ENCODE data around the gene CFAP45. TPM values are rescaled to one million over a fixed set of nuclear protein-coding genes. Genes with fewer than 3 reads are reported as not detected.

The CFAP45 gene
- polyA plus RNA-seq, 3 donors: 0.12 to 1.0 TPM; not detected in 1

GRCh38 chr1:159929155-159930051 lies 29.4 kb upstream of the CFAP45 start:
- 96% methylated on average over 36 of the region's 48 CpGs for WGBS (ENCODE audit: insufficient coverage)
- no peak overlapping the region for H3K27ac ChIP-seq (ENCODE audit: low read depth in 1 of 2, low read length in 2 of 2)
- Mint-ChIP-seq H3K4me1 (peaks cover 9% of the 10 kb centered on the region), H3K27me3 (ENCODE audit: low read depth in 3 of 3) (peaks cover 8 to 11% (median 9%) of the 10 kb centered on the region in 3 donors), H3K27ac (peak overlapping the region in 2 of 7 donors; percentile 8 to 65), H3K9me3 (peaks cover 0 to 3% (median 0%) of the 10 kb centered on the region in 7 donors), H3K36me3 (no peaks in the 10 kb centered on the region), H3K4me3 (no peak overlapping the region)
- no peak overlapping the region for H3K9ac ChIP-seq (ENCODE audit: insufficient read depth, low read length, poor library complexity, severe bottlenecking)
- H3K4me1 ChIP-seq (ENCODE audit: control insufficient read depth in 1 of 2, insufficient read depth in 2 of 2, low read length in 2 of 2): peaks cover 9 to 12% of the 10 kb centered on the region in 2 donors
- peaks cover 16% of the 10 kb centered on the region for H3K79me2 ChIP-seq (ENCODE audit: insufficient read depth, low read length)
- no peak overlapping the region for H3K4me3 ChIP-seq (replicated peaks in 1 of 3; ENCODE audit: low read depth in 2 of 3, low read length in 3 of 3)
- no peaks in the 10 kb centered on the region for H3K9me3 ChIP-seq (replicated peaks in 1 of 2; ENCODE audit: control insufficient read depth in 1 of 2, insufficient read depth in 1 of 2, low read length in 2 of 2)
- H2AFZ ChIP-seq (ENCODE audit: insufficient read depth, low read depth, low read length, poor library complexity, severe bottlenecking): no peak overlapping the region
- intact Hi-C loops (cut with micrococcal nuclease): loop anchor here (5.0 to 10.0 kb wide), 3 partner anchors 37 to 415 kb away; partner anchors contain the start of genes COPA (in 1 of the 2), IGSF8 (in 1 of the 2) and NCSTN (in 1 of the 2)
- H3K27me3 ChIP-seq (ENCODE audit: control insufficient read depth in 2 of 2, insufficient read depth in 2 of 2, low read length in 2 of 2): no peaks in the 10 kb centered on the region
- TF ChIP-seq CTCF (IDR thresholded peaks at IDR 0.05): no peak
- no peak overlapping the region for H3K4me2 ChIP-seq (replicated peaks; ENCODE audit: extremely low read depth, low read length, poor library complexity, severe bottlenecking)
- H3K36me3 ChIP-seq (replicated peaks in 1 of 2; ENCODE audit: control insufficient read depth in 1 of 2, insufficient read depth in 2 of 2, low read length in 2 of 2): no peaks in the 10 kb centered on the region
- peaks cover 3% of the 10 kb centered on the region for H4K20me1 ChIP-seq (ENCODE audit: insufficient read depth, low read length)
- DNase-seq: no peak

- H3K9me3 ChIP-seq (replicated peaks in 1 of 2; ENCODE audit: control insufficient read depth in 1 of 2, insufficient read depth in 1 of 2, low read length in 2 of 2): no peaks in the 10 kb centered on the region
- intact Hi-C loops (cut with micrococcal nuclease): loop anchor here in 1 of 2 donors (5.0 to 10.0 kb wide), 2 partner anchors 36 to 416 kb away; partner anchors contain the start of genes COPA and NCSTN
- peaks cover 9 to 17% of the 10 kb centered on the region in 2 donors for H3K4me1 ChIP-seq (ENCODE audit: control insufficient read depth in 1 of 2, insufficient read depth in 2 of 2, low read length in 2 of 2)
- H4K20me1 ChIP-seq (ENCODE audit: insufficient read depth, low read length): peaks cover 3% of the 10 kb centered on the region
- Mint-ChIP-seq H3K27ac (peak overlapping the region in 1 of 7 donors; percentile 65), H3K9me3 (peaks cover 0 to 3% (median 0%) of the 10 kb centered on the region in 7 donors), H3K27me3 (ENCODE audit: low read depth in 3 of 3) (peaks cover 9 to 15% (median 11%) of the 10 kb centered on the region in 3 donors), H3K4me3 (no peak overlapping the region), H3K4me1 (peaks cover 13% of the 10 kb centered on the region), H3K36me3 (peaks cover 2 to 3% of the 10 kb centered on the region in 2 donors)
- WGBS (ENCODE audit: insufficient coverage): 96% methylated on average over 16 of the region's 18 CpGs
- no peak overlapping the region for H3K4me2 ChIP-seq (replicated peaks; ENCODE audit: extremely low read depth, low read length, poor library complexity, severe bottlenecking)
- no peak overlapping the region for H3K27ac ChIP-seq (ENCODE audit: low read depth in 1 of 2, low read length in 2 of 2)
- H2AFZ ChIP-seq (ENCODE audit: insufficient read depth, low read depth, low read length, poor library complexity, severe bottlenecking): no peak overlapping the region
- no peak for DNase-seq
- no peak overlapping the region for H3K9ac ChIP-seq (ENCODE audit: insufficient read depth, low read length, poor library complexity, severe bottlenecking)
- H3K27me3 ChIP-seq (ENCODE audit: control insufficient read depth in 2 of 2, insufficient read depth in 2 of 2, low read length in 2 of 2): no peaks in the 10 kb centered on the region
- no peak for TF ChIP-seq CTCF (IDR thresholded peaks at IDR 0.05)
- H3K79me2 ChIP-seq (ENCODE audit: insufficient read depth, low read length): peaks cover 25% of the 10 kb centered on the region
- H3K4me3 ChIP-seq (replicated peaks in 1 of 3; ENCODE audit: low read depth in 2 of 3, low read length in 3 of 3): no peak overlapping the region
- H3K36me3 ChIP-seq (replicated peaks in 1 of 2; ENCODE audit: control insufficient read depth in 1 of 2, insufficient read depth in 2 of 2, low read length in 2 of 2): no peaks in the 10 kb centered on the region
Measured at GRCh38 chr1:159928491-159929050, 28.6 kb upstream of the CFAP45 start.

Measured in CD14-positive monocyte (primary cell).